IMR-90 (cell line): ENCODE data around the gene DNM3.

Source experiments
- CHD1 ChIP-seq: IDR thresholded peaks from 2 replicates; pipeline ENCODE4 v1.6.1; 2012; ENCODE audit warnings: low read depth, low read length, improper control_type of control experiment
- FOS ChIP-seq: fragments of 150-350 bp; IDR thresholded peaks from 2 replicates; pipeline ENCODE4 v1.6.1; 2016; ENCODE audit warnings: low read depth, low read length
- MAZ ChIP-seq: IDR thresholded peaks from 2 replicates; pipeline ENCODE4 v1.6.1; 2012; ENCODE audit warnings: low read depth, mild to moderate bottlenecking, low read length, improper control_type of control experiment, moderate library complexity, borderline replicate concordance
- MXI1 ChIP-seq: IDR thresholded peaks from 2 replicates; pipeline ENCODE4 v1.6.1; 2012; ENCODE audit warnings: low read depth, mild to moderate bottlenecking, low read length, moderate library complexity, borderline replicate concordance
- POLR2A ChIP-seq: IDR thresholded peaks from 2 replicates; pipeline ENCODE4 v1.6.1; 2012; ENCODE audit warnings: mild to moderate bottlenecking, low read depth, low read length
- RAD21 ChIP-seq: IDR thresholded peaks from 2 replicates; pipeline ENCODE4 v1.6.1; 2012; ENCODE audit warnings: low read length, improper control_type of control experiment
- RFX5 ChIP-seq: IDR thresholded peaks from 2 replicates; pipeline ENCODE4 v1.8.0; 2012; ENCODE audit warnings: low read depth, mild to moderate bottlenecking, low read length, moderate library complexity
- TF ChIP-seq, protein P1 (sequence below): fragments of 150-350 bp; IDR thresholded peaks from 2 replicates; pipeline ENCODE4 v1.6.1; 2017; ENCODE audit warnings: mild to moderate bottlenecking, antibody characterized with exemption, low read length, low read depth
- TF ChIP-seq, protein P2 (sequence below): conservative IDR thresholded peaks from 2 replicates; pipeline ENCODE4 v1.5.1; 2012; ENCODE audit warnings: mild to moderate bottlenecking, low read depth, low read length, improper control_type of control experiment
- TF ChIP-seq, protein P3 (sequence below): fragments of 150-350 bp; IDR thresholded peaks from 2 replicates; pipeline ENCODE4 v1.6.1; 2016; ENCODE audit warnings: low read depth, mild to moderate bottlenecking, low read length, moderate library complexity, borderline replicate concordance

- TF ChIP-seq, protein P1, sequence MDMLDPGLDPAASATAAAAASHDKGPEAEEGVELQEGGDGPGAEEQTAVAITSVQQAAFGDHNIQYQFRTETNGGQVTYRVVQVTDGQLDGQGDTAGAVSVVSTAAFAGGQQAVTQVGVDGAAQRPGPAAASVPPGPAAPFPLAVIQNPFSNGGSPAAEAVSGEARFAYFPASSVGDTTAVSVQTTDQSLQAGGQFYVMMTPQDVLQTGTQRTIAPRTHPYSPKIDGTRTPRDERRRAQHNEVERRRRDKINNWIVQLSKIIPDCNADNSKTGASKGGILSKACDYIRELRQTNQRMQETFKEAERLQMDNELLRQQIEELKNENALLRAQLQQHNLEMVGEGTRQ = no peak
- TF ChIP-seq POLR2A = no peak
- TF ChIP-seq, protein P2, sequence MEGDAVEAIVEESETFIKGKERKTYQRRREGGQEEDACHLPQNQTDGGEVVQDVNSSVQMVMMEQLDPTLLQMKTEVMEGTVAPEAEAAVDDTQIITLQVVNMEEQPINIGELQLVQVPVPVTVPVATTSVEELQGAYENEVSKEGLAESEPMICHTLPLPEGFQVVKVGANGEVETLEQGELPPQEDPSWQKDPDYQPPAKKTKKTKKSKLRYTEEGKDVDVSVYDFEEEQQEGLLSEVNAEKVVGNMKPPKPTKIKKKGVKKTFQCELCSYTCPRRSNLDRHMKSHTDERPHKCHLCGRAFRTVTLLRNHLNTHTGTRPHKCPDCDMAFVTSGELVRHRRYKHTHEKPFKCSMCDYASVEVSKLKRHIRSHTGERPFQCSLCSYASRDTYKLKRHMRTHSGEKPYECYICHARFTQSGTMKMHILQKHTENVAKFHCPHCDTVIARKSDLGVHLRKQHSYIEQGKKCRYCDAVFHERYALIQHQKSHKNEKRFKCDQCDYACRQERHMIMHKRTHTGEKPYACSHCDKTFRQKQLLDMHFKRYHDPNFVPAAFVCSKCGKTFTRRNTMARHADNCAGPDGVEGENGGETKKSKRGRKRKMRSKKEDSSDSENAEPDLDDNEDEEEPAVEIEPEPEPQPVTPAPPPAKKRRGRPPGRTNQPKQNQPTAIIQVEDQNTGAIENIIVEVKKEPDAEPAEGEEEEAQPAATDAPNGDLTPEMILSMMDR = no peak
- TF ChIP-seq MAZ = no peak
- TF ChIP-seq, protein P3, sequence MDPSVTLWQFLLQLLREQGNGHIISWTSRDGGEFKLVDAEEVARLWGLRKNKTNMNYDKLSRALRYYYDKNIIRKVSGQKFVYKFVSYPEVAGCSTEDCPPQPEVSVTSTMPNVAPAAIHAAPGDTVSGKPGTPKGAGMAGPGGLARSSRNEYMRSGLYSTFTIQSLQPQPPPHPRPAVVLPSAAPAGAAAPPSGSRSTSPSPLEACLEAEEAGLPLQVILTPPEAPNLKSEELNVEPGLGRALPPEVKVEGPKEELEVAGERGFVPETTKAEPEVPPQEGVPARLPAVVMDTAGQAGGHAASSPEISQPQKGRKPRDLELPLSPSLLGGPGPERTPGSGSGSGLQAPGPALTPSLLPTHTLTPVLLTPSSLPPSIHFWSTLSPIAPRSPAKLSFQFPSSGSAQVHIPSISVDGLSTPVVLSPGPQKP = no peak
- TF ChIP-seq RFX5 = no peak
- no peak for TF ChIP-seq FOS
- no peak for TF ChIP-seq RAD21
- TF ChIP-seq CHD1 = no peak
- TF ChIP-seq MXI1 = no peak
Observed at GRCh38 chr1:171937938-171938337, 96.6 kb downstream of the DNM3 start.
